Hepatocyte (in vitro differentiated cells): ENCODE data around the gene SPECC1L.

Experiments
- EZH2 ChIP-seq: fragments of 200-600 bp; sonication (generic); IDR thresholded peaks from 2 replicates; pipeline ENCODE4 v1.6.1; 2016; ENCODE audit warnings: antibody characterized with exemption, mild to moderate bottlenecking, borderline replicate concordance
- TF ChIP-seq, protein P1 (sequence below): fragments of 200-600 bp; sonication (generic); IDR thresholded peaks from 2 replicates; pipeline ENCODE4 v1.5.1; 2016; ENCODE audit warnings: antibody characterized with exemption, mild to moderate bottlenecking; ENCODE audit not compliant: poor library complexity

DNA sequence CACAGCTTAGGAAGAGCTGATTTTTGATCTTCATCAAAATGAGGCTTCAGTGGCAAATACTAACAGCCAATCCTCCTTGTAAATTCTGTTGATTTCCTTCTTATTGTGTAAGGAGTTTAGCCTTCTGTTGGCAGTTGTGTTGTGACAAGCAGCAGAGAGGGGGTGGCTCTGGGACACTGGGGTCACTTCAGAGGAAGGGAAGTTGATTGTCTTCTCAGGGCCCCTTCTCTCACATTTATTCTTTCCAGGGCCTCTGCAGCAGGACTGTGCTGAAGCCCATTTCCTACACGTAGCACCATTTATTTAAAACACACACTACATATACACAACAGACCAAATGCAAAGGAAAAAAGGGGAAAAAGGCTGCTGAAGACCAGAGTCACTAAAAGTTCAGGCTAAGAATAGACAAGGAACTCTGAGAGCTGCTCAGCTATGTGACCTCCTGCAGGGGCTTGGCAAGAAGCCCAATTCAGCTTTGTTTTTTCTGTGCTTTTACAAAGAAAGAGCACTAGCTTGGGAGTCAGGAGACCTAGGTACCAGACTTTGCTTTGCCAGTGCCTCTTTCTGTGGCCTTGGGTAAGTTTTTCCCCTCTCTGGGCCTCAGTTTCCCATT lies 196.2 kb downstream of the SPECC1L start:
- TF ChIP-seq, protein P1, sequence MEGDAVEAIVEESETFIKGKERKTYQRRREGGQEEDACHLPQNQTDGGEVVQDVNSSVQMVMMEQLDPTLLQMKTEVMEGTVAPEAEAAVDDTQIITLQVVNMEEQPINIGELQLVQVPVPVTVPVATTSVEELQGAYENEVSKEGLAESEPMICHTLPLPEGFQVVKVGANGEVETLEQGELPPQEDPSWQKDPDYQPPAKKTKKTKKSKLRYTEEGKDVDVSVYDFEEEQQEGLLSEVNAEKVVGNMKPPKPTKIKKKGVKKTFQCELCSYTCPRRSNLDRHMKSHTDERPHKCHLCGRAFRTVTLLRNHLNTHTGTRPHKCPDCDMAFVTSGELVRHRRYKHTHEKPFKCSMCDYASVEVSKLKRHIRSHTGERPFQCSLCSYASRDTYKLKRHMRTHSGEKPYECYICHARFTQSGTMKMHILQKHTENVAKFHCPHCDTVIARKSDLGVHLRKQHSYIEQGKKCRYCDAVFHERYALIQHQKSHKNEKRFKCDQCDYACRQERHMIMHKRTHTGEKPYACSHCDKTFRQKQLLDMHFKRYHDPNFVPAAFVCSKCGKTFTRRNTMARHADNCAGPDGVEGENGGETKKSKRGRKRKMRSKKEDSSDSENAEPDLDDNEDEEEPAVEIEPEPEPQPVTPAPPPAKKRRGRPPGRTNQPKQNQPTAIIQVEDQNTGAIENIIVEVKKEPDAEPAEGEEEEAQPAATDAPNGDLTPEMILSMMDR = no peak
- no peak for TF ChIP-seq EZH2
